NT2/D1 (cell line): ENCODE data around the gene CHN2.

Experiments
- DNase-seq: peaks from one replicate; pipeline ENCODE4 v3.0.0-alpha.2; 2011; ENCODE audit warnings: low read depth, low spot score
- H3K27me3 ChIP-seq: 2 replicates; pipeline ENCODE4 v1.6.0; 2011; ENCODE audit warnings: mild to moderate bottlenecking; ENCODE audit not compliant: insufficient read length, insufficient read depth
- H3K36me3 ChIP-seq: 2 replicates; pipeline ENCODE4 v1.6.1; 2011; ENCODE audit warnings: mild to moderate bottlenecking, low read length, mixed read lengths; ENCODE audit not compliant: insufficient read depth, insufficient read length
- H3K4me1 ChIP-seq: 2 replicates; pipeline ENCODE4 v1.5.1; 2011; ENCODE audit not compliant: insufficient read depth, insufficient read length
- H3K4me3 ChIP-seq: 2 replicates; pipeline ENCODE4 v1.5.1; 2011; ENCODE audit warnings: low read depth; ENCODE audit not compliant: insufficient read length
- H3K9ac ChIP-seq: 2 replicates; pipeline ENCODE4 v1.6.0; 2011; ENCODE audit warnings: low read depth; ENCODE audit not compliant: insufficient read length
- H3K9me3 ChIP-seq: 2 replicates; pipeline ENCODE4 v1.5.1; 2011; ENCODE audit warnings: mild to moderate bottlenecking, low read length; ENCODE audit not compliant: insufficient read depth
- SUZ12 ChIP-seq: IDR thresholded peaks from 2 replicates; pipeline ENCODE4 v1.6.1; 2011; ENCODE audit not compliant: insufficient read length, insufficient read depth; ENCODE audit errors: extremely low read depth
- YY1 ChIP-seq: IDR thresholded peaks from 2 replicates; pipeline ENCODE4 v1.6.1; 2011; ENCODE audit not compliant: insufficient read length, insufficient read depth
- ZNF274 ChIP-seq: IDR thresholded peaks from 2 replicates; pipeline ENCODE4 v1.6.1; 2011; ENCODE audit warnings: mild to moderate bottlenecking, low read depth, low read length

The CHN2 gene

GRCh38 chr7:29271319-29271658 lies 76.7 kb downstream of the CHN2 start:
- H3K36me3 ChIP-seq, result no peaks in the 10 kb centered on the region
- H3K27me3 ChIP-seq, result no peaks in the 10 kb centered on the region
- H3K4me1 ChIP-seq, result no peaks in the 10 kb centered on the region
- H3K9ac ChIP-seq, result no peak overlapping the region
- no peak overlapping the region for H3K4me3 ChIP-seq
- no peak for DNase-seq
- H3K9me3 ChIP-seq, result no peaks in the 10 kb centered on the region
- TF ChIP-seq ZNF274 (no peak), YY1 (no peak), SUZ12 (no peak)

- Histone ChIP-seq H3K4me1 (no peaks in the 10 kb centered on the region), H3K9ac (no peak overlapping the region), H3K4me3 (no peak overlapping the region), H3K36me3 (no peaks in the 10 kb centered on the region), H3K27me3 (no peaks in the 10 kb centered on the region), H3K9me3 (no peaks in the 10 kb centered on the region)
- TF ChIP-seq ZNF274 (no peak), SUZ12 (no peak), YY1 (no peak)
- DNase-seq, result no peak
Measured at GRCh38 chr7:29272057-29272456, 77.5 kb downstream of the CHN2 start.

GRCh38 chr7:29274146-29275017 lies 79.8 kb downstream of the CHN2 start:
- TF ChIP-seq ZNF274 (no peak), YY1 (no peak), SUZ12 (no peak)
- no peaks in the 10 kb centered on the region for H3K36me3 ChIP-seq
- H3K9me3 ChIP-seq, result no peaks in the 10 kb centered on the region
- H3K4me1 ChIP-seq, result no peaks in the 10 kb centered on the region
- DNase-seq, result no peak
- H3K4me3 ChIP-seq, result no peak overlapping the region
- H3K27me3 ChIP-seq, result no peaks in the 10 kb centered on the region
- H3K9ac ChIP-seq, result no peak overlapping the region

- H3K27me3 ChIP-seq, result no peaks in the 10 kb centered on the region
- no peak for TF ChIP-seq YY1
- no peak for TF ChIP-seq SUZ12
- no peak for TF ChIP-seq ZNF274
- no peaks in the 10 kb centered on the region for H3K36me3 ChIP-seq
- DNase-seq, result no peak
- H3K9ac ChIP-seq, result no peak overlapping the region
- H3K4me1 ChIP-seq, result no peaks in the 10 kb centered on the region
- H3K9me3 ChIP-seq, result no peaks in the 10 kb centered on the region
- H3K4me3 ChIP-seq, result no peak overlapping the region
Measured at GRCh38 chr7:29275018-29275318, 80.4 kb downstream of the CHN2 start.

- Histone ChIP-seq H3K36me3 (no peaks in the 10 kb centered on the region), H3K9me3 (no peaks in the 10 kb centered on the region), H3K4me3 (no peak overlapping the region), H3K9ac (no peak overlapping the region), H3K4me1 (no peaks in the 10 kb centered on the region), H3K27me3 (no peaks in the 10 kb centered on the region)
- TF ChIP-seq YY1 (no peak), SUZ12 (no peak), ZNF274 (no peak)
- DNase-seq, result no peak
Measured at GRCh38 chr7:29275493-29275892, 80.9 kb downstream of the CHN2 start.

- Histone ChIP-seq H3K4me3 (no peak overlapping the region), H3K9me3 (no peaks in the 10 kb centered on the region), H3K27me3 (no peaks in the 10 kb centered on the region), H3K9ac (no peak overlapping the region), H3K4me1 (no peaks in the 10 kb centered on the region), H3K36me3 (no peaks in the 10 kb centered on the region)
- DNase-seq, result no peak
- TF ChIP-seq SUZ12 (no peak), YY1 (no peak), ZNF274 (no peak)
Measured at GRCh38 chr7:29276199-29276598, 81.6 kb downstream of the CHN2 start.

- H3K27me3 ChIP-seq, result no peaks in the 10 kb centered on the region
- H3K4me3 ChIP-seq, result no peak overlapping the region
- no peaks in the 10 kb centered on the region for H3K9me3 ChIP-seq
- no peaks in the 10 kb centered on the region for H3K4me1 ChIP-seq
- H3K9ac ChIP-seq, result no peak overlapping the region
- TF ChIP-seq YY1, result no peak
- DNase-seq, result no peak
- no peaks in the 10 kb centered on the region for H3K36me3 ChIP-seq
Measured at GRCh38 chr7:29276806-29277205, 82.2 kb downstream of the CHN2 start.
